ENCODE results near the gene ITGA3. TPM values are rescaled to one million over a fixed set of nuclear protein-coding genes. Genes with fewer than 3 reads are reported as not detected.

The ITGA3 gene
- total and polyA plus RNA-seq, 2 of the 13 experiments (the other 11 are each of a cell fraction or from before 2014, with no cell fraction given), result 0.48 to 0.69 TPM

- Histone ChIP-seq H3K27ac (ENCODE audit: extremely low read length, insufficient read depth, low read length) (no peak overlapping the region), H3K79me2 (ENCODE audit: insufficient read depth, low read length) (no peaks in the 10 kb centered on the region), H3K9me3 (ENCODE audit: low read length) (no peaks in the 10 kb centered on the region), H3K4me2 (ENCODE audit: low read depth, low read length) (no peak overlapping the region), H3K9ac (ENCODE audit: insufficient read depth, low read depth, low read length) (no peak overlapping the region), H2AFZ (ENCODE audit: low read length) (no peak overlapping the region), H3K36me3 (replicated peaks in 1 of 2; ENCODE audit: control insufficient read depth in 1 of 2, insufficient read depth in 2 of 2, low read length in 2 of 2) (no peaks in the 10 kb centered on the region), H3K4me1 (ENCODE audit: insufficient read depth, low read length) (peaks cover 12% of the 10 kb centered on the region), H4K20me1 (ENCODE audit: insufficient read depth, low read length) (no peaks in the 10 kb centered on the region), H3K4me3 (replicated peaks in 1 of 3; ENCODE audit: insufficient read depth in 1 of 3, low read depth in 2 of 3, low read length in 3 of 3) (no peak overlapping the region), H3K27me3 (ENCODE audit: control insufficient read depth in 1 of 2, insufficient read depth in 2 of 2, low read length in 2 of 2) (no peaks in the 10 kb centered on the region)
- in situ Hi-C loops (cut with HindIII; ENCODE audit: extremely low pct_ligation_motif_present, low pct_unique_long_range_greater_than_20kb) (no loop called here), intact Hi-C loops (cut with micrococcal nuclease; ENCODE audit: unreplicated experiment) (no loop called here)
- ChIA-PET CTCF (ENCODE audit: low intra/inter-chr PET ratio, low total read pairs) (no interaction called here), POLR2A (no interaction called here)
- WGBS (ENCODE audit: low lambda C conversion rate), result 36% methylated on average over 13 of the region's 13 CpGs
- FAIRE-seq, result no peak
- no peak for ATAC-seq
- DNase-seq (ENCODE audit: low spot score), result no peak
- no TSS peak for BruUV-seq (replicated peaks)
- TF ChIP-seq ZNF782 (CRISPR knock-in tag; IDR thresholded peaks at IDR 0.05; ENCODE audit: borderline replicate concordance), result no peak
- TF ChIP-seq AKNA (CRISPR knock-in tag; IDR thresholded peaks at IDR 0.05; ENCODE audit: borderline replicate concordance), result no peak
- TF ChIP-seq, protein P1, sequence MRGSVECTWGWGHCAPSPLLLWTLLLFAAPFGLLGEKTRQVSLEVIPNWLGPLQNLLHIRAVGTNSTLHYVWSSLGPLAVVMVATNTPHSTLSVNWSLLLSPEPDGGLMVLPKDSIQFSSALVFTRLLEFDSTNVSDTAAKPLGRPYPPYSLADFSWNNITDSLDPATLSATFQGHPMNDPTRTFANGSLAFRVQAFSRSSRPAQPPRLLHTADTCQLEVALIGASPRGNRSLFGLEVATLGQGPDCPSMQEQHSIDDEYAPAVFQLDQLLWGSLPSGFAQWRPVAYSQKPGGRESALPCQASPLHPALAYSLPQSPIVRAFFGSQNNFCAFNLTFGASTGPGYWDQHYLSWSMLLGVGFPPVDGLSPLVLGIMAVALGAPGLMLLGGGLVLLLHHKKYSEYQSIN (CRISPR knock-in tag; IDR thresholded peaks at IDR 0.05; ENCODE audit: borderline replicate concordance), result no peak
- TF ChIP-seq XBP1 (CRISPR knock-in tag; IDR thresholded peaks at IDR 0.05), result no peak
- no peak for TF ChIP-seq ZNF605 (CRISPR knock-in tag; IDR thresholded peaks at IDR 0.05)
- no peak for TF ChIP-seq SSRP1 (CRISPR knock-in tag; IDR thresholded peaks at IDR 0.05)
- no peak for TF ChIP-seq JDP2 (CRISPR knock-in tag; IDR thresholded peaks at IDR 0.05; ENCODE audit: borderline replicate concordance)
- no peak for TF ChIP-seq ATF6 (CRISPR knock-in tag; conservative IDR thresholded peaks at IDR 0.05)
- no peak for TF ChIP-seq ZNF101 (CRISPR knock-in tag; IDR thresholded peaks at IDR 0.05; ENCODE audit: borderline replicate concordance, low read depth)
- TF ChIP-seq ZNF740 (CRISPR knock-in tag; IDR thresholded peaks at IDR 0.05), result no peak
- no peak for TF ChIP-seq EP300 (IDR thresholded peaks at IDR 0.05; ENCODE audit: low read depth in 2 of 2, low read length in 2 of 2)
- TF ChIP-seq EP300 (CRISPR knock-in tag; IDR thresholded peaks at IDR 0.05; ENCODE audit: borderline replicate concordance), result no peak
- TF ChIP-seq YEATS2 (CRISPR knock-in tag; IDR thresholded peaks at IDR 0.05; ENCODE audit: borderline replicate concordance), result no peak
These were observed 34.9 kb upstream of the ITGA3 start for GRCh38 chr17:50020841-50021599.
